GM21723 (cell line): ENCODE results near the gene TMEM130.
A peak's percentile ranks its signal among the peaks of the same experiment; 100 is the strongest.

Experiments used
- ATAC-seq: cut with Tn5 transposase; IDR thresholded peaks from one replicate; pipeline ENCODE4 v1.9.1; 2021; ENCODE audit warnings: mild to moderate bottlenecking, moderate library complexity; ENCODE audit not compliant: unreplicated experiment

TMEM130 gene, protein sequence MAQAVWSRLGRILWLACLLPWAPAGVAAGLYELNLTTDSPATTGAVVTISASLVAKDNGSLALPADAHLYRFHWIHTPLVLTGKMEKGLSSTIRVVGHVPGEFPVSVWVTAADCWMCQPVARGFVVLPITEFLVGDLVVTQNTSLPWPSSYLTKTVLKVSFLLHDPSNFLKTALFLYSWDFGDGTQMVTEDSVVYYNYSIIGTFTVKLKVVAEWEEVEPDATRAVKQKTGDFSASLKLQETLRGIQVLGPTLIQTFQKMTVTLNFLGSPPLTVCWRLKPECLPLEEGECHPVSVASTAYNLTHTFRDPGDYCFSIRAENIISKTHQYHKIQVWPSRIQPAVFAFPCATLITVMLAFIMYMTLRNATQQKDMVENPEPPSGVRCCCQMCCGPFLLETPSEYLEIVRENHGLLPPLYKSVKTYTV

DNA sequence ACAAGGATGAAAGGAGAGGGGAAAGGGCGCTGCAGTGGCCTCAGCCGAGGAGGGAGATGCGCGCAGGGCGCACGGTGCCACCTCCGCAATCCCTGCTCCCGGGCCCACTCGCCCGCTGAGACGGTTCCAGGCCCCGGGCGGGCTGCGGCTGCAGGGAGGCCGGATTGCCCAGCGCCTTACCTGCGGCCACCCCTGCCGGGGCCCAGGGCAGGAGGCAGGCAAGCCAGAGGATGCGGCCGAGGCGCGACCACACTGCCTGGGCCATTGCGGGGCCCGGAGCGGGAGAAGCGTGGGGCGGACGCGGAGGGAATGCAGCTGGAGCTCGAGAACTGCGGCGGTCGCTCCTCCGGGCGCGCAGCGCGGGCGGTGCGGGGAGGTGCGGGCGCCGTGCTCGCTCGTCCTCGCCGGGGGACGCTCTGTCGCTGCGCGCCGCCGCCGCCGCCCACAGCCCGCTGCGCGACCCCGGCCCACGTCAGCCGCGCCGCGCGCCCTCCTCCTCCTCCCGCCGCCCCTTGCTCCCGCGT is at the start of gene TMEM130:
TSS of gene TMEM130 (minus strand) at position 418 of the 524 bp plus-strand sequence. CDS start at position 265, 153 bp downstream.
- no peak for ATAC-seq

DNA sequence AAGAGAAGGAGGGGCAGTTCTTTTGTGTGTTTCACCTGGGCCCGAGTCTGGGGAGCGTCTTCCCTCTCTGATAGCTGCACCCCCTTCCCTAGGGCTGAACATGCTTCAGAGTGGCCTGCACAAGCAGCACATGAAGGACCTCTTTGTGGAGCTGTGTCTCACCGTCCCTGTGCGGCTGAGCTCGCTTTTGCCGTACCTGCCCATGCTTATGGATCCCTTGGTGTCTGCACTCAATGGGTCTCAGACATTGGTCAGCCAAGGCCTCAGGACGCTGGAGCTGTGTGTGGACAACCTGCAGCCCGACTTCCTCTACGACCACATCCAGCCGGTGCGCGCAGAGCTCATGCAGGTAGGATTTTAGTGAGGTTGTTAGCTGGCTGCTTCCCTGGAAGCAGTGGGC is 47.5 kb upstream of the TMEM130 start:
- ATAC-seq, result no peak

DNA sequence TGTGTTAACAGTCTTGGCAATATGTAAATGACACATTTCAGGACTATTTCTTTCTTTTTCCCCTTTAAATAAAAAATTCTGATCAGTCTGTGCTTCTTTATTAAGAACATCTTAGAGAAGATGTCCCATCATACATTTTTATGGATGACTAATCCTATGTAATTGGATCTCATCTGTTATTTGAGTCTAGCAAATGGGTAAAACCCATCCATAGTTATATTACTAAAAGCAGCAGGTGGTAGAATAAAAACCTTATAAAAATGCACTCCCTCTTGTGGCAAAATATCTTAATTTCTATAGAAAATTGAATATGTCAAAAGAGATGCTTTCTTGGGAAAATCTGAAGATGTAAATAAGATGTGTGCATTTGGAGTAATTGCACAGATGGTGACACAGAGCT is 43.8 kb upstream of the TMEM130 start:
- no peak for ATAC-seq

DNA sequence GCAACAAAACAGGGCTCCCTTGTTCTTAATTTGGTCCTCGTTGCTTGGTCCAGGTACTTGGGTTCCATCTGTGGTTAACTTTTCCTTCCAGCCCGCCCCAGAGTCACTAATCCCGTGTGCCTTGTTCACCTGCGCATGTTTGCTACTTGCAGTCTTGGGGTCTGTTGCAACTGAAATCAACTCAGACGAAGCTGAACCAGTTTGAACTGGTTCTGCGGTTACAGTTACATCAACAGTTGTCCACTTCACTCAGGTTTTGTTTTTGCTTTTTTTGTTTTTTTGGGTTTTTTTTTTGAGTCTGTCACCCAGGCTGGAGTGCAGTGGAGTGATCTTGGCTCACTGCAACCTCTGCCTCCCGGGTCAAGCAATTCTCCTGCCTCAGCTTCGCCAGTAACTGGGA is 43.2 kb upstream of the TMEM130 start:
- no peak for ATAC-seq

DNA sequence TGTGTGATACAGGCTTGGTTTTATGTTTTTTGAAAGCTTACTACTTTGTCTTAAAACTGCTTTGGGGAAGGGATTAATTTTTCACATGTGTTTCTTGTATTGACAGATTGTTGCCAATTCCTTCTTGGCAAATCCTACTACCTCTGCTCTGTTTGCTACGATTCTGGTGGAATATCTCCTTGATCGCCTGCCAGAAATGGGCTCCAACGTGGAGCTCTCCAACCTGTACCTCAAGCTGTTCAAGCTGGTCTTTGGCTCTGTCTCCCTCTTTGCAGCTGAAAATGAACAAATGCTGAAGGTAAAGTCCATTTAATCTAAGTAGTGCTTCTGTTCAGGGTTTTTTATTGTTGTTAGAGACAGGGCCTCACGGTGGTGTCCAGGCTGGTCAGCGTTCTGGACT is 42.1 kb upstream of the TMEM130 start:
- ATAC-seq, result no peak

DNA sequence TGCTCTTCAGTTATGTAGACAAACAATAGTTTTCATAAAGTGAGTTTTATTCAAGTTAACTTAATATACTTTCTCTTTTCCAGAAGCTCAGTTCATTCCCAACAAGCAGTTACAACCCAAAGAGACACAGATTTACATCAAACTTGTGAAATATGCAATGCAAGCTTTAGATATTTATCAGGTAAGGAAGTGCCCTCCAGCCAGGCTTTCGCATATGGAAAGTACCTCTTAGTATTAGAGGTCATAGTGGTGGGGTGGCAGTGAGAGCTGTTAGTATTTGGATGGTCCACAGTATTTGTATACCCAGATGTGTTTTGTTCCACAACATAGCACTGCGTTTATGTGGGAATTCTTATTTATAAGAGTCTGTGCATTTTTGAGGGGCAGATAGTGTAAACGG is 40.6 kb upstream of the TMEM130 start:
- ATAC-seq, result no peak

DNA sequence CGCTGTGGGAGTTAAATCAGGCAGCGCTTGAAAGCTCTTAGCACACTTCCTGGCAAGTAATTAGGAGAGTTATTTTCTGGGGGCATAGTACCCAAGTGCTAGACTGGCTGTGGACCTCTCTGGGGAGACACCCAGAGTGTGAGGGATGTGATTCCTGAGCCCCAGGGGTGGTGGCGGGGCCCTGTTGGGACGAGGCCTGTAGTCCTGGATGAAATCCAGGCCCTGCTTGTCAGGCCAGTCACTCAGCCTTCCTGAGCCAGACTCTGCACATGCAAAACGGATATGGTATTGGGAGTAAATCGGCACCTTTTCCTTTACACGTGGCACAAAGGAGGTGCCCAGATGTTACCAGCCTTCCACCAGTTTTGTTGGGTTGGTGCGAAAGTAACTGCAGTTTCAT is 39.7 kb upstream of the TMEM130 start:
- no peak for ATAC-seq

DNA sequence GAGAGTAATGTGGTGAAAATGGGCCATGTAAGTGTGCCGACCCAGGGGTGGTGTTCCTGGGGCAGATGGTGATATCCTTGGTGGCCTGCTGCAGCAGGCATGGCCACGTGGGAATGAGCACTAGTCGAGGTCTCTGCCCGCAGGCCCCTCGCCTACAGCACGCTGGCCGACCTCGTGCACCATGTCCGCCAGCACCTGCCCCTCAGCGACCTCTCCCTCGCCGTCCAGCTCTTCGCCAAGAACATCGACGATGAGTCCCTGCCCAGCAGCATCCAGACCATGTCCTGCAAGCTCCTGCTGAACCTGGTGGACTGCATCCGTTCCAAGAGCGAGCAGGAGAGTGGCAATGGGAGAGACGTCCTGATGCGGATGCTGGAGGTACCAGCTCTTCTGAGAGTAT is 38.8 kb upstream of the TMEM130 start:
- ATAC-seq, result no peak

DNA sequence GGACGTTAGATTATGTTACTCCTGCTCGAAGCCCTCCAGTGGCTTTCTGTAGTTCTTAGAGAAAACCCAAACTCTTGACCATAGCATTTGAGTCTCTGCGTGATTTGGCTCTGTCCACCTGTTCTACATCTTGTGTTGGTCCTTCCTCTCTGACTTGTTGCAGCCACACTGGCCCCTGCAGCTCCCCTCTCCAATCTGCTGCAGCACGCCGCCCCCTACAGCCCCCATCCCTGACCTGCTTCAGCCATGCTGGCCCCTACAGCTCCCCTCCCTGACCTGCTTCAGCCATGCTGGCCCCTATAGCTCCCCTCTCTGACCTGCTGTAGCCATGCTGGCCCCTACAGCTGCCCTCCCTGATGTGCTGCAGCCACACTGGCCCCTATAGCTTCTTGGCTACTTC is 37.8 kb upstream of the TMEM130 start:
- no peak for ATAC-seq

DNA sequence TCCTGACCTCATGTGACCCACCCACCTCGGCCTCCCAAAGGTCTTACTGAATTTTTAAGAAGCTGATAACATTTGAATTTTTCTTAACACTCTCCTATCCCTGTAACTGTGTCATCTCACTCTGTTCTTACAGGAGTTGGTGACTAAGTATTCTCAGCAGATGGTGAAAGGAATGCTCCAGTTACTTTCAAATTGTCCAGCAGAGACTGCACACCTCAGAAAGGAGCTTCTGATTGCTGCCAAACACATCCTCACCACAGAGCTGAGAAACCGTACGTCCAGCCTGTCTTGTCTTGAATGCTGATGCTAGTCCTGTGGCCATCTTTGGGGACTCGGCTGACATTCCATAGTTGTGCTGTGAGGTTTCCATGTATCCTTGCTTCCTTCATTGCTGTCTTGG is 33.4 kb upstream of the TMEM130 start:
- no peak for ATAC-seq

DNA sequence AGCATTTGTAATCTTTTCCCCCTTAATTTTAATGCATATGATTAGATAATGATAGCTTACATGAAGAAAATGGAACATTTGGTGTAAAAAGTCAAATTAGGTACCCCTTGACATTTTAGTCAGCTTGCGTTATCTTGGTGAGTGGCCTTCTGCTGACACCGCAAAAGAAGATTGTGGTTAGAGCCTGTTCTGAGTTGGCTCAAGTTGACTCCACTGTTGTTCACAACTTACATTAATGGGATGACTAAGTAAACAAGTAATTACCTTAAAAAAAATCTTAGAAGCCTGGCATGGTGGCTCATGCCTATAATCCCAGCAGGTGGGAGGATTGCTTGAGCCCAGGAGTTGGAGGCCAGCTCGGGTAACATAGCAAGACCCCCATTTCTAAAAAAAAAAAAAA is 32.7 kb upstream of the TMEM130 start:
- ATAC-seq, result no peak

DNA sequence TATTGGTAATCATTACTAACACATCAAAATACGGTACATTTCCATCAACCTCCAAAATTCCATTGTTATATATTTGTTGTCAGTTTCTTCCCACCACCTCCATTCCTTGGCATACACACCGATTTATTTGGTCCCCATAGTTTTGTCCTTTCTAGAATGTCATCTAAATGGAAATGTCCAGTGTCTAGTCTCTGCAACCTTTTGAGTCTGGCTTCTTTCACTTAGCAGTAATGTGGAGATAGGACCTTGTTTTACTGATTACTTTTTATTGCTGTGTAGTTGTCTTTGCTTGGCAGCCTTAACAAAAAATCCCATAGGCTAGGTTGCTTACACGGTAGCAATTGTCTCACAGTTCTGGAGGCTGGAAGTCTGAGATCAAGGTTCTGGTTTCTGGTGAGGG is 31.0 kb upstream of the TMEM130 start:
- ATAC-seq, result no peak

DNA sequence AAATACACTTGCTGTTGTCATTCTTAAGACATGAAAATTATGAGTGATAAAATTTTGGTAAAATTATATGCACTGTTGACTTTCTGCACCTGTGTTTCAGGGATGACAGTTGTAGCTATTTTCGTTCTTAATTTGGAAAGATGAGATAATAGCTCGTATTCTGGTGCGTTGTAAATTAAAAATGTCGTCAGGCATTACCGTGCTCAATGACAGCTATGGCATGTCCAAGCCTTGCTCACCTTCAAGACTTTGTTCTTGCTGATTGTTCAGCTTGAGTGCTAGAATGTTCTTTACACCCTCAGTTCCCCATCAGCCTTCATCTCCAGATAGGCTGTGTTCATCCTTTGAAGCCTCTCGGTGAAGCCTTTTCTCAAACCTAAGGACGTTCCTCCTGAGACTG is 30.0 kb upstream of the TMEM130 start:
- no peak for ATAC-seq

DNA sequence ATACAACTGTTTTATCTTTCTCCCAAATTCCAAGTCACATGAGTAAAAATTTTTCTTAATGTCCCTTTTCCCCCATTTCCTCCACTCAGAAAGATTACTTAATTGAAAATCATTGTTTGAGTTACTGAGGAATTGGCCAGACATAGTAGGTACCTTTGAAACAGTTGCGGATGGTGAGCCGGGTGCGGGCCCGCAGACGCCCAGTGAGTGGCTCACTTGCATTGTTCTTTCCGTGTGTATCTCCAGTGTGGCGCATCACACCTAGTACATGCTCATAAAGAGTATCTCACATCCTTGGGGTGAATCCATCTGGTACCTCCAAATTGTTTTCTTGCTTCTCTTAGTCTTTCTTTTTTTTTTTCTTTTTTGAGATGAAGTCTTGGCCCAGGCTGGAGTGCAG is 22.8 kb upstream of the TMEM130 start:
- ATAC-seq, result no peak

DNA sequence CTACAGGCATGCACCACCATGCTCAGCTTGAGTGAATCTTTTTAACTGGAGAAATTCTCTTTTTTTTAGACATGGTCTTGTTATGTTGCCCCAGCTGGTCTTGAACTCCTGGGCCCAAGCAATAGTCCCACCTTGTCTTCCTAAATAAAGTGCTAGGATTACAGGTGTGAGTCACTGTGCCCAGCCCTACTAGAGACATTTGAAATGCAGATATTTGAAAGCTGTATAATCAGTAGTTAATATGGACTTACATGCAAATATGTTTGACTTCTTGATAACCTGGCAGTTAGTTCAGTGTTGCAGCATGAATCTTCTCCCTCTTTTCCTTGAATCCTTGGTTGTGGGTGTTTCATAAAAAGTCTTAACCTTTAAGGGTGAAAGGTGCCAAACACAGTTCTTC is 17.2 kb upstream of the TMEM130 start:
- no peak for ATAC-seq

DNA sequence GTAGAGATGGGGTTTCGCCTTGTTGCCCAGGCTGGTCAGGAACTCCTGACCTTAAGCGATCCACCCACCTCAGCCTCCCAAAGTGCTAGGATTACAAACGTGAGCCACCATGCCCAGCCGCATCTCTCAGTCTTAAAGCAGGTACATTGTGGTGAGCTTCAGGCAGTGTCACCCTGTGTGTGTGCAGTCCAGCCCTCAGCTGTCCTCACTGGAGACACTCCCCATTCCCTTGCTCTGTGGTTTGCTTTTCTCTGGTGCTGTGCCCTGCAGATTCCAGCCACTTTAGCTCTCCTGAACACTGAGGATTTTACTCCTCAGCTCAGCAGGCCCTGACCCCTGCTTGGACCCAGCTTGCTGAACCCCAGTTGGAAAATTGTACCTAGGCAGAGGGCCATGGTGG is 14.6 kb upstream of the TMEM130 start:
- ATAC-seq, result no peak

DNA sequence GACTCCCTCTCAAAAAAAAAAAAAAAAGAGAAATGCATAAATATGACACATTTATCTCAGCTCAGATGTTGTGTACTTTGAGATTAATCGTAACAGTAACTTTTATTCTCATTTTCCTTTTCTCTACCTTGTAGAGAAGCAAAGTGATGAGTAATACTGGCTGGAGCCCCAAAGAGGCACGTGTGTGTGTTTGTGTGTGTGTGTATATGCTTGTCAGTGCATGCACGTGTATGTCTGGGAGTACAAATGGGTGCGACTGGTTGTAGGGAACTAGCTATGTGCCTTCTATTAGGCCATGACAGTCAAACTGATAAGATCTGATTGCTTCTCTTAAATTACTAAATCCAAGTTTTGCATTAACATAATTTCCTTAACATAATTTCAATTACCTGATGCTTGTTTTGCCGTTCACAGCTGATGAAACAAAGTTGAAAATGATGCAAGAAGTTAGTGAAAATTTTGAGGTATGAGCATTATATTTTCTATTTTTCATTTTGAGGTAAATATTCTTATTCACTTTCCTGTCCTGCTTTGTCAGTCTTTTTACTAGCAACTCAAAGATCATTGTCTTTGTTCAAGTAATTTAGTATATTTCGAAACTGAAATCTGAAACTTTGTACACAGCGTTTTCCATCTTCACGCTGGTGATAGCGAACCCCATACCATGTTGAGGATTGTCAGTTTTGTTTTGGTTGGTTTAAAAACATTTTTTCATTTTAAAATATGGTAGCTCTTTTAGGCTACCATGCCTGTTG is 11.9 kb upstream of the TMEM130 start:
- no peak for ATAC-seq

DNA sequence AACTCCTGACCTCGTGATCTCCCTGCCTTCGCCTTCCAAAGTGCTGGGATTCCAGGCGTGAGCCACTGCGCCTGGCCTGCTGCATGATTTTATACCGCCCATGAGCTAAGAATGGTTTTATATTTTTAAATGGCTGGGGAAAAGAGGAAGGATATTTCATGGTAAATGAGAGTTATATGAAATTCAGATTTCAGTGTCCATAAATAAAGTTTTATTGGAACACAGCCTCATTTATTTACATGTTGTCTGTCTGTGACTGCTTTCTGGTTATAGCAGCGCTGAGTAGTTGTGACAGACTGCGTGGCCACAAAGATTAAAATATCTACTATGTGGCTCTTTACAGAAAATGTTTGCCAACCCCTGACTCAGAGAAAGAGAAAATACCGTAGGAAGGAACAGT is 10.7 kb upstream of the TMEM130 start:
- no peak for ATAC-seq

DNA sequence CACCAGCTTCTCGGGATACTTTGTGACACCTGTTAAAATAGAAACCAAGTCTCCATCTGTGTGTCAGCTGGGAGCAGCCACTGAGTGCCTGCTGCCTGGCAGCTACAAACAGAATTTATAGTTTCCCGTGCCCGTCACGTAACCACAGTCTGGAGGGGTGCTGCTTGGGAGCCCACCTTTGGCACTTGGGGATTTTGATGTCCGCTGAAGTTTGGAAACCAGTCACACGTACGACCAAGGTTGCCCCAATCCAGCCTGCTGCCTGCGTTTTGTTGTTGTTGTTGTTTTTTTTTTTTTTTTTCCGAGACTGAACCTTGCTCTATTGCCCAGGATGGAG is 10.1 kb upstream of the TMEM130 start:
- no peak for ATAC-seq

DNA sequence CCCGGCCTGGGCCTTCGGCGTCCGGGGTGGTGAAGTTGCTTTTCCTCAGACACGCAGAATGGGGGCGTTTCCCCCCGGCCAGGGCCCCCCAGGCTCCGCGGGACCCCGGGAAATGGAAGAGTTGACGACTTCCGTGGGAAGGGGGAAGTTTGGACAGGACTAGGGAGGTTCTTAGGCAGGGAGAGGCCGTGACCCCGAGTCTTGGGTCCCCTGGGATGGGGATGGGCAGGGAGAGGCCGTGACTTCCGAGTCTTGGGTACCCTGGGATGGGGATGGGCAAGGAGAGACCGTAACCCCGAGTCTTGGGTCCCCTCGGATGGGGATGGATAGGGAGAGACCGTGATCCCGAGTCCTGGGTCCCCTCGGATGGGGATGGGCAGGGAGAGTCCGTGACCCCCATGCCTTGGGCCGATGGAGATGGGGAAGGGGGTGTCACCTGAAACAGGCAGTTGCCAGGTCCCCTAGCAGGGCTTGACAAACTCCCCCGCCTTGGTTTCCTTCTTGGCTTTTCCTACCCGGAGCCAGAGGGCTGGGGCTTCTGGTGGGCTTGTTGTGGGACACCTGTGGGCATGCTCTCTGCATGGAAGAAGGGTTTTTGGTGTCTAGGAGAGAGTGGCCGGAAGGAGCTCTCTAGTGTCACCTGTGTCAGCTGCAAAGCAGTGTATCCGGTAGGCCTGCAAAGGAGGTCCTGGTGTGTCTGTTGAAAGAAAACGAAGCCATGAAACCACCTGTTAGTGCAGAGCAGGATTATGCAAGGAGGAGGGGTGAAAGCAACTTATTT is 9.6 kb upstream of the TMEM130 start:
- ATAC-seq, result peak; percentile 81

DNA sequence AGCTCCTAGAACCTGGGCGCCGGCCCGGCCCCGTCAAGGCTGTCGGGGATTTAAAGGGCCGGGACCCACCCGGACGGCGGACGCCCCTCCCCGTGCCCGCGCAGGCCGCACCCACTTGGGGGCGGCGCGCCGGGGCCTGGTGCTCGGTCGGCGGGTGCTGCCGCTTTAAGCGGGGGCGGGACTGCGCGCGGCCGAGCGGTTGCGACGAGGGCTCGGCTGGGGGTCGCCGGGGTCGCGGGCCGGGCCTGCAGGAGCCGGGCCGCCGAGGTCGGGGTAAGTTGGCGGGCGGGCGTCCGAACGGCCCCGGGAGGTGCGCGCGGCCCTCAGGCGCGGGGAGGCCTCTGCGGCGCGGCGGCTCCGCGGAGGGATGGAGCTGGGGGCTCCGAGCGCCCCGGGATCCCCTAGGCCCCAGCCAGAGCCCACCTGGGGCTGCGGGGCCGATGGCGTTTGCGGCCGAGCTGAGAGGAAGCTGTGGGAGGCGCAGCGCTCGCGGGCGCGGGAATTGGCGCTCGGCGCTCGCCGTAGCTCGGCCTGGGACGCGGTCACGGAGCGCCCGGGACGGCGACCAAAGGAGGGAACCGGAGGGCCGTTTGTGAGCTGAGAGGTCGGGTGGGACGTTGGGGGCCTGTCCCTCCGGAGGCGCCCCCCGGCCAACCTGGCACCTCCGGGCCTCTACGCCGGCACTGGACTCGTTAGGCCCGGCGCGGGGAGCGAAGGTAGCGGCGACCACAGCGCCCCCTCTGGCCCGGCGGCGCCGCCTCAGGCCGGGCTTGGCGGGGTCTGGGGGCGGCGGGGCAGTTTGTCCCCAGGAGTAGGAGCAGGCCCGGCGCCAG is 8.8 kb upstream of the TMEM130 start, which contains the start of gene TRRAP:
TSS of gene TRRAP (plus strand) at position 168 of the 833 bp plus-strand sequence. CDS start 2,619 bp downstream, outside the sequence.
- peak; percentile 68 for ATAC-seq
